ENCODE results near the gene FLT3LG. TPM values are rescaled to one million over a fixed set of nuclear protein-coding genes. Genes with fewer than 3 reads are reported as not detected.
A peak's percentile ranks its signal among the peaks of the same experiment; 100 is the strongest.

The FLT3LG gene
- total RNA-seq, 1 donor from 2014 or later, result 0.81 TPM

DNA sequence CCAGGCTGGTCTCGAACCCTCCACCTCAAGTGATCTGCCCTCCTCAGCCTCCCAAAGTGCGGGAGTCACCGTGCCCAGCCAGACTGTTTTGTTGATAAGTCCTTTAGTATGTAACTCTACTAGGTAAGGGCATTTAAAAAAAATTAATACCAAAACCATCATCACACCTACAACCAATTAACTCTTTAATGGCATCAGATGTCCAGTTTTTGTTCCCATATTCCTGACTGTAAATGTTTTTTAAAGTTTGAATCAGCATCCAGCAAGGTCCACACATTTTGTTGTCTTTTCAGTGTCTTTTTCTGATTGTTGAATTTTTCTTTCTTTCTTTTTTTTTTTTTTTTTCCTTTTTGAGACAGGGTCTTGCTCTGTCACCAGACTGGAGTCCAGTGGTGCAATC is 44.0 kb downstream of the FLT3LG start:
- DNase-seq (ENCODE audit: low read depth), result no peak
- no peak overlapping the region for H3K4me3 ChIP-seq (ENCODE audit: low read depth, low read length)
- TF ChIP-seq, protein P1, sequence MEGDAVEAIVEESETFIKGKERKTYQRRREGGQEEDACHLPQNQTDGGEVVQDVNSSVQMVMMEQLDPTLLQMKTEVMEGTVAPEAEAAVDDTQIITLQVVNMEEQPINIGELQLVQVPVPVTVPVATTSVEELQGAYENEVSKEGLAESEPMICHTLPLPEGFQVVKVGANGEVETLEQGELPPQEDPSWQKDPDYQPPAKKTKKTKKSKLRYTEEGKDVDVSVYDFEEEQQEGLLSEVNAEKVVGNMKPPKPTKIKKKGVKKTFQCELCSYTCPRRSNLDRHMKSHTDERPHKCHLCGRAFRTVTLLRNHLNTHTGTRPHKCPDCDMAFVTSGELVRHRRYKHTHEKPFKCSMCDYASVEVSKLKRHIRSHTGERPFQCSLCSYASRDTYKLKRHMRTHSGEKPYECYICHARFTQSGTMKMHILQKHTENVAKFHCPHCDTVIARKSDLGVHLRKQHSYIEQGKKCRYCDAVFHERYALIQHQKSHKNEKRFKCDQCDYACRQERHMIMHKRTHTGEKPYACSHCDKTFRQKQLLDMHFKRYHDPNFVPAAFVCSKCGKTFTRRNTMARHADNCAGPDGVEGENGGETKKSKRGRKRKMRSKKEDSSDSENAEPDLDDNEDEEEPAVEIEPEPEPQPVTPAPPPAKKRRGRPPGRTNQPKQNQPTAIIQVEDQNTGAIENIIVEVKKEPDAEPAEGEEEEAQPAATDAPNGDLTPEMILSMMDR (conservative IDR thresholded peaks at IDR 0.05; ENCODE audit: low read depth, low read length), result no peak

- TF ChIP-seq, protein P1 (conservative IDR thresholded peaks at IDR 0.05; ENCODE audit: low read depth, low read length), result no peak
- H3K4me3 ChIP-seq (ENCODE audit: low read depth, low read length), result no peak overlapping the region
- no peak for DNase-seq (ENCODE audit: low read depth)
These were observed 46.8 kb downstream of the FLT3LG start for GRCh38 chr19:49520705-49521319.

DNA sequence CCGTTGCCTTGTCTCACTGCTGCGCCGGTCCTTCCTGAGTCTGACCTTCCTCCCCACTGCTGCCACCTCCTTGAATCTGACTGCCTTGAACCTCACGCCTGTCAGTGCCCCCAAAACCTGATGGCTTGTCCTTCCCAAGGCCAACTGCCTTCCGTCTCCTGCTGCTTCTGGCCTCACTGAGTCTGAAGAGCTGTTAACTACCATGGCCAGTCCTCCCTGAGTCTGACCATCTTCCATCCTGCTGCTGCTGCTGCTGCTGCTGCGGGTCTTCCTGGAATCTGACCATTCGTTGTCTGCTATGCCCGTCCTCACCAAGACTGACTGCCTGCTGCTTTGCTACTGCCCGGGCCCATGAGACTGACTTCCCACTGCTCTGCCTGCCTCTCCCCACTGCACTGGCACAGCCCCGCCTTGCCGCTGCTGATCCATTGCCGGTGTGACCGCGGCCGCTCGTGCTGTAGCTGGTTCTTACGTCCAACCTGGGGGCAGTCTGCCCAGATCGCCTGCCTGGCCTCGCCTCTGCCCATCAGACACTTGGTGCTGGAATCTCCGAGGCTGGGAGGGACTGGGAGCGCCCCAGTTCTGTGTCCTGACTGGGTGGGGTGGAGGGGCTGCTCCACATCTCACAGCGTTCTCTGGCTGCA is 50.9 kb downstream of the FLT3LG start:
- no peak overlapping the region for H3K4me3 ChIP-seq (ENCODE audit: low read depth, low read length)
- TF ChIP-seq, protein P1 (conservative IDR thresholded peaks at IDR 0.05; ENCODE audit: low read depth, low read length), result no peak
- DNase-seq (ENCODE audit: low read depth), result no peak

- DNase-seq (ENCODE audit: low read depth), result no peak
- TF ChIP-seq, protein P1 (conservative IDR thresholded peaks at IDR 0.05; ENCODE audit: low read depth, low read length), result no peak
- no peak overlapping the region for H3K4me3 ChIP-seq (ENCODE audit: low read depth, low read length)
These were observed 54.3 kb downstream of the FLT3LG start for GRCh38 chr19:49528211-49528771.

GRCh38 chr19:49530708-49531107 is 56.7 kb downstream of the FLT3LG start:
- H3K4me3 ChIP-seq (ENCODE audit: low read depth, low read length), result no peak overlapping the region
- DNase-seq (ENCODE audit: low read depth), result no peak
- TF ChIP-seq, protein P1 (conservative IDR thresholded peaks at IDR 0.05; ENCODE audit: low read depth, low read length), result no peak

DNA sequence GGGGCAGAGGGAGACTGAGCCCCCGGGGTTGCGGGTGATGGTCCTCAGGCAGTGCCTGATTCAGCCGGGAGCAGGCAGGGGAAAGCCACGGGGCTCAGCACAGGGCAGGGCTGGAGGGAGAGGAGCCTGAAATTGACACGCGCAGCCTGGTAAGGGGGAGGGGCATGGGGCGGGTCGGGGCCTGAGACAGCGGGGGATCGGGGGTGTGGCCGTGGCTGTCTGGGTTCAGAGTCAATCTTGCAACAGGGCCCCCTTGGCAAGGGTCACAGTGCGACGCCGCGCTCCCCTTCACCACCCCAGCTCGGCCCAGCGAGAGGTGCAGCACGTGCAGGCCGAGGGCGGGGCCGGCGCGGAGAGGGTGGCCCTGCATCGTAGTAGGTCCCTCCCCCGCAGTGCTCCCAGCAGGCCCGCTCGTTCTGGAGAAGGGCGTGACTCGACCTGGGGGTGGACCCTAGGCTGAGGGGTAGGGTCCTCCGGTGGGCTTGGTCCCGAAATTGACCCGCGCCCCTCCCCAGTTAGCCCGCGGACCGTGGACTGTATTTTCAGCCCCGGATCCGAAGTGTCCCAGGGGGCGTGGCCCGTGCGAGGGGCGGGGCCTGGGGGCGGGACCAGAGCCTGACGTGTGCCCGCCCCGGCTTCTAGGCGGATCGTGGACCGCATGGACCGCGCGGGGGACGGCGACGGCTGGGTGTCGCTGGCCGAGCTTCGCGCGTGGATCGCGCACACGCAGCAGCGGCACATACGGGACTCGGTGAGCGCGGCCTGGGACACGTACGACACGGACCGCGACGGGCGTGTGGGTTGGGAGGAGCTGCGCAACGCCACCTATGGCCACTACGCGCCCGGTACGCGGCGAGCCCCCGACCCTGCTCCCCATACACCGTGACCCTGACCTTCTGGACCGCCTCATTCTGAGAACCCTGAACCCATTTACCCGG is 59.8 kb downstream of the FLT3LG start:
- no peak for DNase-seq (ENCODE audit: low read depth)
- TF ChIP-seq, protein P1 (conservative IDR thresholded peaks at IDR 0.05; ENCODE audit: low read depth, low read length), result no peak
- H3K4me3 ChIP-seq (ENCODE audit: low read depth, low read length), result peak overlapping the region; percentile 48
